NOMO-1 treated with DMSO at 0.1 percent for 48 hours (cell line): ENCODE data around the gene PPM1K.

Source experiments
- DNase-seq: peaks from one replicate; lab custom pipeline; 2025; ENCODE audit not compliant: unreplicated experiment; lab: John Stamatoyannopoulos, UW

PPM1K gene

GRCh38 chr4:88277711-88278225 is 6.6 kb downstream of the PPM1K start:
- no peak for DNase-seq

- DNase-seq: no peak
These were observed 7.2 kb downstream of the PPM1K start for GRCh38 chr4:88276952-88277710.

- DNase-seq: no peak
These were observed 8.3 kb downstream of the PPM1K start for GRCh38 chr4:88275949-88276515.

GRCh38 chr4:88275516-88275915 is 8.8 kb downstream of the PPM1K start:
- peak; percentile 93 for DNase-seq

GRCh38 chr4:88268913-88269312 is 15.4 kb downstream of the PPM1K start:
- no peak for DNase-seq

- no peak for DNase-seq
These were observed 20.0 kb downstream of the PPM1K start for GRCh38 chr4:88264336-88264735.

GRCh38 chr4:88257726-88258125 is 26.6 kb downstream of the PPM1K start:
- no peak for DNase-seq

GRCh38 chr4:88255111-88255510 is 29.2 kb downstream of the PPM1K start:
- DNase-seq: no peak

- peak; percentile 7 for DNase-seq
These were observed 32.4 kb downstream of the PPM1K start for GRCh38 chr4:88251924-88252323.

- DNase-seq: no peak
These were observed 37.2 kb downstream of the PPM1K start for GRCh38 chr4:88247148-88247547.

GRCh38 chr4:88246600-88246999 is 37.8 kb downstream of the PPM1K start:
- no peak for DNase-seq

GRCh38 chr4:88244816-88245579 is 39.4 kb downstream of the PPM1K start:
- no peak for DNase-seq

- no peak for DNase-seq
These were observed 40.3 kb downstream of the PPM1K start for GRCh38 chr4:88244056-88244455.

- no peak for DNase-seq
These were observed 42.2 kb downstream of the PPM1K start for GRCh38 chr4:88242144-88242543.

- DNase-seq: peak; percentile 4
These were observed 44.1 kb downstream of the PPM1K start for GRCh38 chr4:88240297-88240714.

GRCh38 chr4:88230969-88231771 is 53.2 kb downstream of the PPM1K start:
- DNase-seq: no peak

- no peak for DNase-seq
These were observed 53.9 kb downstream of the PPM1K start for GRCh38 chr4:88230461-88230891.

- no peak for DNase-seq
These were observed 56.6 kb downstream of the PPM1K start for GRCh38 chr4:88227734-88228133.

- no peak for DNase-seq
These were observed 58.2 kb downstream of the PPM1K start for GRCh38 chr4:88226143-88226542.

- DNase-seq: no peak
These were observed 58.9 kb downstream of the PPM1K start for GRCh38 chr4:88225232-88226105.
